ENCODE measurements around the gene CCDC177. TPM values are rescaled to one million over a fixed set of nuclear protein-coding genes. Genes with fewer than 3 reads are reported as not detected.

The CCDC177 gene
- total and polyA plus RNA-seq, 8 donors = 0.04 to 0.05 TPM; not detected in 6

- Histone ChIP-seq H3K4me3 (no peak overlapping the region), H3K9me3 (no peaks in the 10 kb centered on the region), H3K27me3 (peaks cover 11 to 83% of the 10 kb centered on the region in 2 donors), H3K4me1 (peaks cover 0 to 4% of the 10 kb centered on the region in 2 donors), H3K36me3 (no peaks in the 10 kb centered on the region), H3K27ac (no peak overlapping the region)
- intact Hi-C loops (cut with DNase I) = no loop called here
- ATAC-seq = no peak
- TF ChIP-seq, protein P1, sequence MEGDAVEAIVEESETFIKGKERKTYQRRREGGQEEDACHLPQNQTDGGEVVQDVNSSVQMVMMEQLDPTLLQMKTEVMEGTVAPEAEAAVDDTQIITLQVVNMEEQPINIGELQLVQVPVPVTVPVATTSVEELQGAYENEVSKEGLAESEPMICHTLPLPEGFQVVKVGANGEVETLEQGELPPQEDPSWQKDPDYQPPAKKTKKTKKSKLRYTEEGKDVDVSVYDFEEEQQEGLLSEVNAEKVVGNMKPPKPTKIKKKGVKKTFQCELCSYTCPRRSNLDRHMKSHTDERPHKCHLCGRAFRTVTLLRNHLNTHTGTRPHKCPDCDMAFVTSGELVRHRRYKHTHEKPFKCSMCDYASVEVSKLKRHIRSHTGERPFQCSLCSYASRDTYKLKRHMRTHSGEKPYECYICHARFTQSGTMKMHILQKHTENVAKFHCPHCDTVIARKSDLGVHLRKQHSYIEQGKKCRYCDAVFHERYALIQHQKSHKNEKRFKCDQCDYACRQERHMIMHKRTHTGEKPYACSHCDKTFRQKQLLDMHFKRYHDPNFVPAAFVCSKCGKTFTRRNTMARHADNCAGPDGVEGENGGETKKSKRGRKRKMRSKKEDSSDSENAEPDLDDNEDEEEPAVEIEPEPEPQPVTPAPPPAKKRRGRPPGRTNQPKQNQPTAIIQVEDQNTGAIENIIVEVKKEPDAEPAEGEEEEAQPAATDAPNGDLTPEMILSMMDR (IDR thresholded peaks at IDR 0.05) = no peak
- DNase-seq = no peak
These were observed 26.1 kb downstream of the CCDC177 start for GRCh38 chr14:69548566-69548965.

DNA sequence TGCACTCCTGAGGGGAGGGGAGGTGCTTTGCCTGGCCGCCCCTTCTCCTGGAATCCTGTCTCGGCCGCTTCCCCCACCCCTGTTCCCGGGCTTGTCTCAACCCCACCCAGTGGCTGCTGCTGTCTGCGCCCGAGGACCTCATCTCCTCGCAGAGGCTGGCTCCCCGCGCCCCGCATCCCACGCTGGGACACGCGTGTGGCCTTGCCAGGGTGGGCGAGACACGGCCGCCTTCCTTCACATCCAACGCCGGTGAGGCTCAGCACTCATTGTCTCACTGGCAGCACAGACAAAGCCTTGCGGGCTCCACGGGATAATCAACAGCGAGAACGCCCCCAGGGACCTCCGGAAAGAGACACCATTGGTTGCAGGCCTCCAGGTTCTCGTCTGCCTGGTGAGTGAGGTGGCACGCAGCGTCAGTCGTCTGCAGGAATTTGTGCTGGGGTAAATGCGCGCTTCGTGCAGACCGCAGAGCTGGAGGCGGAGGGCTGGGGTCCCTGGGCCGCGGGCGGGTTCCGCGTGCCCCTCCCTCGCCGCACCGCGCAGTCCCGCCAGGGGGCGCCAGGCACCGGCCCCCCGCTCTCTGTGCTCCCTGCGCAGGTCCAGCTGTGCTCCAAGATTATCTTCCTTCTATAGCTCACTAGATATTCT lies 26.8 kb downstream of the CCDC177 start:
- no peak overlapping the region for H3K27ac ChIP-seq
- DNase-seq = peak in 2 of 4 donors; percentile 37 to 82
- H3K9me3 ChIP-seq = no peaks in the 10 kb centered on the region
- TF ChIP-seq, protein P1 (IDR thresholded peaks at IDR 0.05) = peak; percentile 56 to 60
- intact Hi-C loops (cut with DNase I) = no loop called here
- ATAC-seq = peak; percentile 65
- H3K4me3 ChIP-seq = no peak overlapping the region
- H3K27me3 ChIP-seq = peaks cover 11 to 85% of the 10 kb centered on the region in 2 donors
- H3K36me3 ChIP-seq = no peaks in the 10 kb centered on the region
- H3K4me1 ChIP-seq = peaks cover 0 to 10% of the 10 kb centered on the region in 2 donors

- no peak overlapping the region for H3K27ac ChIP-seq
- peaks cover 5 to 12% of the 10 kb centered on the region in 2 donors for H3K4me1 ChIP-seq
- ATAC-seq = peak; percentile 79
- H3K4me3 ChIP-seq = no peak overlapping the region
- H3K27me3 ChIP-seq = peaks cover 11 to 46% of the 10 kb centered on the region in 2 donors
- H3K9me3 ChIP-seq = no peaks in the 10 kb centered on the region
- H3K36me3 ChIP-seq = no peaks in the 10 kb centered on the region
- TF ChIP-seq, protein P1 (IDR thresholded peaks at IDR 0.05) = no peak
- intact Hi-C loops (cut with DNase I) = no loop called here
- peak in 2 of 4 donors; percentile 80 to 83 for DNase-seq
These were observed 31.1 kb downstream of the CCDC177 start for GRCh38 chr14:69543341-69544115.

GRCh38 chr14:69542311-69542710 lies 32.4 kb downstream of the CCDC177 start:
- no peak for ATAC-seq
- DNase-seq = no peak
- Histone ChIP-seq H3K4me1 (peaks cover 5 to 12% of the 10 kb centered on the region in 2 donors), H3K36me3 (no peaks in the 10 kb centered on the region), H3K27ac (no peak overlapping the region), H3K9me3 (no peaks in the 10 kb centered on the region), H3K4me3 (no peak overlapping the region), H3K27me3 (peaks cover 0 to 34% of the 10 kb centered on the region in 2 donors)
- intact Hi-C loops (cut with DNase I) = no loop called here
- TF ChIP-seq, protein P1 (IDR thresholded peaks at IDR 0.05) = no peak

DNA sequence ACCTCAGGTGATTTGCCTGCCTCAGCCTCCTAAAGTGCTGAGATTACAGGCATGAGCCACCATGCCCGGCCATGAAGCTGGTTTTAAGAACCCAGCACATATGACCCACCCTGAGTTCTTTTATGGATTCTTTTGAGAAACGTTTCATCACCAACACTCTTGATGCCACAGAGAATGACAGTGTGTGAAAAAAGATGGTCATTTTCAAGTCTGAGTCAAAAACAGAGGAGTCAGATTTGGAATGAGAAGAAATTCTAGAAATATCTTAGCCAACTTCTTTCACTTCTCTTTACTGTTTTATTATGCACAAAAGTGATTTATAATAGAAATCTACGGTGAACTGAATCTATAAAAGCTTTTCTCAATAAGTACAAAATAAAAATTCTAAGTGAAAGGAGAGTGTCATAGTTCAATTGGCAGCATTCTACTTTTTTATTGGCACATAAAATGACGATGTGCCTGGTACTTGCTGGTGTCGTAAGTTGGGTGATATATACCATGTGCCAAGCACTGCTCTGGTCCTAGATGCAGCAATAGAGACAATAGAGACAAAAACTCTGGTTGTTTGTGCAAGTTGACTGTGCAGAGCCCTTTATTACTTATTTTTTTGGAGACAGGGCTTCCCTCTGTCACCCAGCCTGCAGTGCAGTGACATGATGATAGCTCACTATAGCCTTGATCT lies 33.9 kb downstream of the CCDC177 start:
- peak overlapping the region in 1 of 2 donors; percentile 71 for H3K27ac ChIP-seq
- H3K36me3 ChIP-seq = no peaks in the 10 kb centered on the region
- peaks cover 5 to 12% of the 10 kb centered on the region in 2 donors for H3K4me1 ChIP-seq
- intact Hi-C loops (cut with DNase I) = no loop called here
- ATAC-seq (no peak), DNase-seq (no peak)
- H3K27me3 ChIP-seq = peaks cover 0 to 18% of the 10 kb centered on the region in 2 donors
- H3K9me3 ChIP-seq = no peaks in the 10 kb centered on the region
- H3K4me3 ChIP-seq = no peak overlapping the region
- TF ChIP-seq, protein P1 (IDR thresholded peaks at IDR 0.05) = no peak

Data from left lung (tissue), 10 donors.